Measurements from ENCODE around the gene PLCB3.

DNA sequence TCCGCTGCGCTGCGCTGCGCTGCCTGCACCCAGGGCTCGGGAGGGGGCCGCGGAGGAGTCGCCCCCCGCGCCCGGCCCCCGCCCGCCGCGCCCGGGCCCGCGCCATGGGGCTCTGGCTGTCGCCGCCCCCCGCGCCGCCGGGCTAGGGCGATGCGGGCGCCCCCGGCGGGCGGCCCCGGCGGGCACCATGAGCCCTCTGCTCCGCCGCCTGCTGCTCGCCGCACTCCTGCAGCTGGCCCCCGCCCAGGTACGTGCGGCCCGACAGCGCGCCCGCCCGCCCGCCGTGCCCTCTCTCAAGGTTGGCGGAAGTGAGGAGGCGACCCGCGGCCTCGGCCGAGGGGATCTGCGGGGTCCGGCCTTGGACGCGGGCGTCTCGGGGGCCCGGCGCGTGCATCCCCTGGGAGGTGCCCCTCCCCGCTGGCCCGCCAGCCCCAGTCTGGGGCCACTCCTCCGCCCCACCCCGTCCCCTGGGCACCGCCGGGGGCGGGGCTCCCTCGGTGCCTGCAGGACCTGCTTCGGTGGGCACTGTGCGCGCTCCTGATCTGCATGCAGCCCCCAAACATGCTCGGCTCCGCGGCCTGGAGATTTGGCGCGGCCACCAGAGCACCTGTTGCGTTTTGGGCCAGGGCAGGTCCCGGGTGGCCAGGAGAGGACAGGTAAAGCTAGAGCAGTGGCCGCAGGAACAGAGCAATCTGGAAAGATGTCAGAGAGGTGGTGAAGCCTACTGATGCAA, 16.5 kb upstream of the PLCB3 start:
- TF ChIP-seq POLR2A (IDR thresholded peaks at IDR 0.05; ENCODE audit: low read depth, low read length) (no peak), POLR2AphosphoS5 (IDR thresholded peaks at IDR 0.05; ENCODE audit: insufficient read depth, low read depth, low read length) (no peak), EZH2 (IDR thresholded peaks at IDR 0.05; ENCODE audit: borderline replicate concordance, low read depth, low read length, severe bottlenecking) (no peak), MYC (IDR thresholded peaks at IDR 0.05; ENCODE audit: low read depth, low read length) (no peak)
- TF ChIP-seq, protein P1, sequence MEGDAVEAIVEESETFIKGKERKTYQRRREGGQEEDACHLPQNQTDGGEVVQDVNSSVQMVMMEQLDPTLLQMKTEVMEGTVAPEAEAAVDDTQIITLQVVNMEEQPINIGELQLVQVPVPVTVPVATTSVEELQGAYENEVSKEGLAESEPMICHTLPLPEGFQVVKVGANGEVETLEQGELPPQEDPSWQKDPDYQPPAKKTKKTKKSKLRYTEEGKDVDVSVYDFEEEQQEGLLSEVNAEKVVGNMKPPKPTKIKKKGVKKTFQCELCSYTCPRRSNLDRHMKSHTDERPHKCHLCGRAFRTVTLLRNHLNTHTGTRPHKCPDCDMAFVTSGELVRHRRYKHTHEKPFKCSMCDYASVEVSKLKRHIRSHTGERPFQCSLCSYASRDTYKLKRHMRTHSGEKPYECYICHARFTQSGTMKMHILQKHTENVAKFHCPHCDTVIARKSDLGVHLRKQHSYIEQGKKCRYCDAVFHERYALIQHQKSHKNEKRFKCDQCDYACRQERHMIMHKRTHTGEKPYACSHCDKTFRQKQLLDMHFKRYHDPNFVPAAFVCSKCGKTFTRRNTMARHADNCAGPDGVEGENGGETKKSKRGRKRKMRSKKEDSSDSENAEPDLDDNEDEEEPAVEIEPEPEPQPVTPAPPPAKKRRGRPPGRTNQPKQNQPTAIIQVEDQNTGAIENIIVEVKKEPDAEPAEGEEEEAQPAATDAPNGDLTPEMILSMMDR (IDR thresholded peaks at IDR 0.05; ENCODE audit: extremely low read depth in 1 of 2, insufficient read depth in 1 of 2, low read depth in 1 of 2, low read length in 2 of 2), result no peak
- TF ChIP-seq, protein P2, sequence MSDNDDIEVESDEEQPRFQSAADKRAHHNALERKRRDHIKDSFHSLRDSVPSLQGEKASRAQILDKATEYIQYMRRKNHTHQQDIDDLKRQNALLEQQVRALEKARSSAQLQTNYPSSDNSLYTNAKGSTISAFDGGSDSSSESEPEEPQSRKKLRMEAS (IDR thresholded peaks at IDR 0.05; ENCODE audit: insufficient read depth, insufficient read length), result no peak

Measured in endothelial cell of umbilical vein (primary cell).